GM19193 (cell line): ENCODE measurements around the gene RARG.

Experiments
- POLR2A ChIP-seq: IDR thresholded peaks from 4 replicates; pipeline ENCODE4 v1.6.1; 2011; ENCODE audit not compliant: insufficient read depth, insufficient read length; ENCODE audit errors: extremely low read depth

The RARG gene

GRCh38 chr12:53231671-53231920 lies 413 bp downstream of the RARG start:
- no peak for TF ChIP-seq POLR2A

GRCh38 chr12:53230108-53230845 lies 1.7 kb downstream of the RARG start:
- TF ChIP-seq POLR2A, result no peak

GRCh38 chr12:53229454-53229853 lies 2.6 kb downstream of the RARG start:
- TF ChIP-seq POLR2A, result no peak

- no peak for TF ChIP-seq POLR2A
These were observed 4.2 kb downstream of the RARG start for GRCh38 chr12:53227836-53228235.

GRCh38 chr12:53227341-53227740 lies 4.7 kb downstream of the RARG start:
- no peak for TF ChIP-seq POLR2A

GRCh38 chr12:53226815-53227214 lies 5.2 kb downstream of the RARG start:
- no peak for TF ChIP-seq POLR2A

- TF ChIP-seq POLR2A, result no peak
These were observed 6.2 kb downstream of the RARG start for GRCh38 chr12:53225635-53226424.

GRCh38 chr12:53224897-53225634 lies 6.9 kb downstream of the RARG start:
- no peak for TF ChIP-seq POLR2A

GRCh38 chr12:53224061-53224896 lies 7.7 kb downstream of the RARG start:
- TF ChIP-seq POLR2A, result no peak

- no peak for TF ChIP-seq POLR2A
These were observed 8.5 kb downstream of the RARG start for GRCh38 chr12:53223389-53224060.

GRCh38 chr12:53222806-53223261 lies 9.2 kb downstream of the RARG start:
- TF ChIP-seq POLR2A, result no peak

GRCh38 chr12:53222170-53222721 lies 9.8 kb downstream of the RARG start:
- TF ChIP-seq POLR2A, result no peak

GRCh38 chr12:53221203-53222080 lies 10.6 kb downstream of the RARG start:
- peak; percentile 71 for TF ChIP-seq POLR2A
